ENCODE measurements around the gene CHRNB2.

DNA sequence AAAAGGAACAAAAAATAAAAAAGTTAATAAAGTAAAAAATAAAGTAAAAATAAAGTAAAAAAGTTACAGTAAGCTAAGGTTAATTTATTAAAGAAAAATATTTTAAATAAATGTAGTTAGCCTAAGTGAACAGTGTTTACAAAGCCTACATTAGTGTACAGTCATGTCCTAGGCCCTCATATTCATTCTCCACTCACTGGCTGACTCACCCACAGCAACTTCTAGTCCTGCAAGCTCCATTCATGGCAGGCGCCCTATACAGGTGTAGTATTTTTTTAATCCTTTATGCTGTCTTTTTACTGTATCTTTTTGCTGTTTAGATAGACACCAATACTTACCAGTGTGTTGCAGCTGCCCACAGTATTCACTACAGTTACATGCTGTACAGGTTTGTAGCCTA lies 28.0 kb downstream of the CHRNB2 start:
- TF ChIP-seq, protein P1, sequence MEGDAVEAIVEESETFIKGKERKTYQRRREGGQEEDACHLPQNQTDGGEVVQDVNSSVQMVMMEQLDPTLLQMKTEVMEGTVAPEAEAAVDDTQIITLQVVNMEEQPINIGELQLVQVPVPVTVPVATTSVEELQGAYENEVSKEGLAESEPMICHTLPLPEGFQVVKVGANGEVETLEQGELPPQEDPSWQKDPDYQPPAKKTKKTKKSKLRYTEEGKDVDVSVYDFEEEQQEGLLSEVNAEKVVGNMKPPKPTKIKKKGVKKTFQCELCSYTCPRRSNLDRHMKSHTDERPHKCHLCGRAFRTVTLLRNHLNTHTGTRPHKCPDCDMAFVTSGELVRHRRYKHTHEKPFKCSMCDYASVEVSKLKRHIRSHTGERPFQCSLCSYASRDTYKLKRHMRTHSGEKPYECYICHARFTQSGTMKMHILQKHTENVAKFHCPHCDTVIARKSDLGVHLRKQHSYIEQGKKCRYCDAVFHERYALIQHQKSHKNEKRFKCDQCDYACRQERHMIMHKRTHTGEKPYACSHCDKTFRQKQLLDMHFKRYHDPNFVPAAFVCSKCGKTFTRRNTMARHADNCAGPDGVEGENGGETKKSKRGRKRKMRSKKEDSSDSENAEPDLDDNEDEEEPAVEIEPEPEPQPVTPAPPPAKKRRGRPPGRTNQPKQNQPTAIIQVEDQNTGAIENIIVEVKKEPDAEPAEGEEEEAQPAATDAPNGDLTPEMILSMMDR (conservative IDR thresholded peaks at IDR 0.05; ENCODE audit: low read depth, low read length): no peak
- TF ChIP-seq EZH2 (IDR thresholded peaks at IDR 0.05; ENCODE audit: borderline replicate concordance, low read depth, low read length, poor library complexity, severe bottlenecking): no peak

Data from A673 (cell line).